Endothelial cell of umbilical vein (primary cell): ENCODE data around the gene TEX26. TPM values are rescaled to one million over a fixed set of nuclear protein-coding genes. Genes with fewer than 3 reads are reported as not detected.

Experiments
- BruUV-seq: library from RNA; stranded (reverse); fragments of 400-500 nt; replicated peaks from 2 replicates; lab custom pipeline; 2021; lab: Mats Ljungman, UMichigan
- CTCF ChIA-PET: fragments of 300-600, 350-600 bp; sonication (Branson Sonifier 250); formaldehyde crosslinking; loops from one replicate; lab custom pipeline; 2021; ENCODE audit warnings: antibody characterized with exemption, inconsistent platforms; lab: Charles Lee
- POLR2A ChIA-PET: fragments of 300-600, 350-600 bp; sonication (Branson Sonifier 250); formaldehyde crosslinking; loops from one replicate; lab custom pipeline; 2021; ENCODE audit warnings: antibody characterized with exemption, inconsistent platforms; lab: Charles Lee
- DNase-seq: peaks from one replicate; pipeline ENCODE4 v3.0.0-alpha.2; 2011; ENCODE audit warnings: low read depth, low spot score
- FAIRE-seq: peaks from 2 replicates; lab custom pipeline; 2011; peaks lifted over from hg19 to GRCh38; lab: Jason Lieb, UNC
- H2AFZ ChIP-seq: 2 replicates; pipeline ENCODE4 v1.6.0; 2012; ENCODE audit warnings: low read depth, low read length, control low read depth, inconsistent platforms
- H3K27ac ChIP-seq: 2 replicates; pipeline ENCODE4 v1.5.1; 2011; ENCODE audit warnings: low read depth, mild to moderate bottlenecking, control low read depth, low read length, moderate library complexity; ENCODE audit not compliant: insufficient read depth
- H3K27me3 ChIP-seq, 2 experiments: 2 replicates each; pipeline versions ENCODE4 v1.6.0 to v1.6.1; 2011; ENCODE audit warnings: low read length in 2 of 2, mixed read lengths in 1 of 2; ENCODE audit not compliant: control insufficient read depth in 2 of 2, insufficient read depth in 2 of 2
- H3K36me3 ChIP-seq, 2 experiments: 2 replicates in 1 of 2; 3 replicates in 1 of 2; pipeline ENCODE4 v1.5.1; 2011; ENCODE audit warnings: low read length in 2 of 2, mild to moderate bottlenecking in 1 of 2, moderate library complexity in 1 of 2; ENCODE audit not compliant: control insufficient read depth in 2 of 2, insufficient read depth in 2 of 2; ENCODE audit errors: extremely low read depth in 1 of 2
- H3K4me1 ChIP-seq: 3 replicates; pipeline ENCODE4 v1.5.1; 2011; ENCODE audit warnings: mild to moderate bottlenecking, low read length; ENCODE audit not compliant: control insufficient read depth, insufficient read depth; ENCODE audit errors: extremely low read depth
- H3K4me2 ChIP-seq: 2 replicates; pipeline ENCODE4 v1.6.1; 2011; ENCODE audit warnings: low read length, control low read depth, mixed read lengths; ENCODE audit not compliant: insufficient read depth
- H3K4me3 ChIP-seq, 3 experiments: fragments of 200-600 bp in 1 of 3; sonication (generic), shearing (Covaris generic) in 1 of 3; replicated peaks in 1 of 3; 2 replicates each; pipeline ENCODE4 v1.5.1; 2011 to 2016; ENCODE audit warnings: control low read depth in 3 of 3, low read length in 3 of 3, mild to moderate bottlenecking in 2 of 3, inconsistent platforms in 1 of 3, low read depth in 1 of 3, moderate library complexity in 1 of 3; ENCODE audit not compliant: insufficient read depth in 1 of 3
- H3K79me2 ChIP-seq: 2 replicates; pipeline ENCODE4 v1.6.0; 2012; ENCODE audit warnings: low read length, inconsistent platforms; ENCODE audit not compliant: control insufficient read depth, insufficient read depth
- H3K9ac ChIP-seq: replicated peaks from 2 replicates; pipeline ENCODE3; 2011; ENCODE audit warnings: low read length, control low read depth; ENCODE audit not compliant: insufficient read depth; ENCODE audit errors: extremely low read depth
- H3K9me1 ChIP-seq: replicated peaks from 3 replicates; pipeline ENCODE4 v1.6.0; 2011; ENCODE audit warnings: mild to moderate bottlenecking, low read length; ENCODE audit not compliant: control insufficient read depth, insufficient read depth; ENCODE audit errors: extremely low read depth
- H3K9me3 ChIP-seq: replicated peaks from 2 replicates; pipeline ENCODE4 v1.5.1; 2012; ENCODE audit warnings: low read length, inconsistent platforms; ENCODE audit not compliant: control insufficient read depth, insufficient read depth
- H4K20me1 ChIP-seq: replicated peaks from 2 replicates; pipeline ENCODE3; 2011; ENCODE audit warnings: mild to moderate bottlenecking, low read length; ENCODE audit not compliant: control insufficient read depth, insufficient read depth; ENCODE audit errors: extremely low read depth
- CTCF ChIP-seq, 2 donors: IDR thresholded peaks; 1 replicate in 1 of 2; 2 replicates in 1 of 2; pipeline ENCODE4 v1.5.1; 2011; ENCODE audit warnings: low read length in 2 of 2, mild to moderate bottlenecking in 2 of 2, moderate library complexity in 2 of 2, control low read depth in 1 of 2, inconsistent platforms in 1 of 2, low read depth in 1 of 2; ENCODE audit not compliant: insufficient read depth in 1 of 2; ENCODE audit errors: extremely low read depth in 1 of 2
- EZH2 ChIP-seq: IDR thresholded peaks from 2 replicates; pipeline ENCODE4 v1.6.1; 2012; ENCODE audit warnings: borderline replicate concordance, low read depth, mild to moderate bottlenecking, moderate library complexity, low read length, inconsistent platforms; ENCODE audit not compliant: severe bottlenecking
- FOS ChIP-seq: IDR thresholded peaks from 2 replicates; pipeline ENCODE4 v1.6.1; 2011; ENCODE audit warnings: mild to moderate bottlenecking, low read length, moderate library complexity, borderline replicate concordance; ENCODE audit not compliant: insufficient read depth
- GATA2 ChIP-seq: IDR thresholded peaks from 2 replicates; pipeline ENCODE4 v1.7.0; 2011; ENCODE audit warnings: low read depth, mild to moderate bottlenecking, moderate library complexity, mixed read lengths, low read length; ENCODE audit not compliant: insufficient read length, insufficient read depth
- JUN ChIP-seq: IDR thresholded peaks from 2 replicates; pipeline ENCODE4 v1.6.1; 2011; ENCODE audit warnings: borderline replicate concordance, low read depth; ENCODE audit not compliant: insufficient read length, insufficient read depth
- MYC ChIP-seq: IDR thresholded peaks from one replicate; pipeline ENCODE4 v1.6.1; 2011; ENCODE audit warnings: mild to moderate bottlenecking, low read depth, low read length
- POLR2AphosphoS5 ChIP-seq: IDR thresholded peaks from 2 replicates; pipeline ENCODE4 v1.6.1; 2012; ENCODE audit warnings: low read depth, mild to moderate bottlenecking, control low read depth, low read length, moderate library complexity; ENCODE audit not compliant: insufficient read depth
- dilution Hi-C: fragments of 300-500 bp; cut with MboI; formaldehyde crosslinking; loops from one replicate; pipeline ENCODE4 v1.15.0; 2019; ENCODE audit warnings: low sequenced_read_pairs; ENCODE audit not compliant: extremely low pct_ligation_motif_present
- intact Hi-C: fragments of 100-400 bp; cut with micrococcal nuclease; formaldehyde crosslinking; loops from one replicate; pipeline ENCODE4 v1.10.0; 2022
- polyA plus RNA-seq, 4 experiments: library from polyadenylated mRNA; depleted of rRNA in 3 of 4; stranded (reverse) in 3 of 4; unstranded in 1 of 4; fragments of >200 nt; gene quantifications; 2 replicates each; pipeline versions ENCODE4 v1.2.1 to v1.2.3, GENCODE V29; 2011 to 2012; ENCODE audit warnings: missing spikeins in 1 of 4
- total RNA-seq: library from RNA; stranded (reverse); gene quantifications from 2 replicates; pipeline ENCODE4 v1.2.3, GENCODE V29; 2021
- TF ChIP-seq, protein P1 (sequence below): IDR thresholded peaks from 2 replicates; pipeline ENCODE4 v1.6.1; 2011; ENCODE audit not compliant: insufficient read depth, insufficient read length

Gene TEX26
- total and polyA plus RNA-seq, 2 donors (not counting 3 experiments of a cell fraction or from before 2014, with no cell fraction given): not detected

DNA sequence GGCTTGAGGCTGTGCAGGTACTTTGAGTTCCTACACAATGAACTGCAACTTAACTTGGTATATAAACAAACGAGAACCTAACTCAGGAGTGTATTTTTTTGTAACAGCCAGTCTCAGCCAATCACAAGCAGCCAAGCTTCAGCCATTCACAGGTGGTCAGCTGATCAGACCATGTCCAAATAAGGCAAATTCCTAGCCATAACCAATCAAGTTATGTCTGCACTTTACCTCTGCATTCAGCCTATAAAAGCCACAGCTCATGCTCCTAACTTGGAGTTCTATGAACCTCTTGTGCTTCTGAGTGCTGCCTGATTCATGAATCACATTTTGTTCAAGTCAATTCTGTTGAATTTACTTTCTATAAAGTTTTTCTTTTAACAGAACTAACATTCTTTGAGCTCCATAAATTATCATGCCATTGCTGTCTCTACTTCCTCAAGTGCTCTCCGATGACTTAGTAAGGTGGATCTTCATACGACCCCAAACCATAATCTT lies 43.2 kb upstream of the TEX26 start:
- POLR2A ChIA-PET: no interaction called here
- TF ChIP-seq, protein P1, sequence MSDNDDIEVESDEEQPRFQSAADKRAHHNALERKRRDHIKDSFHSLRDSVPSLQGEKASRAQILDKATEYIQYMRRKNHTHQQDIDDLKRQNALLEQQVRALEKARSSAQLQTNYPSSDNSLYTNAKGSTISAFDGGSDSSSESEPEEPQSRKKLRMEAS: no peak
- TF ChIP-seq FOS (no peak), JUN (no peak), GATA2 (no peak), POLR2AphosphoS5 (no peak), EZH2 (no peak), MYC (no peak)
- H3K4me2 ChIP-seq: no peak overlapping the region
- intact Hi-C loops: no loop called here
- H3K9me1 ChIP-seq: no peaks in the 10 kb centered on the region
- H3K27ac ChIP-seq: no peak overlapping the region
- H3K36me3 ChIP-seq: no peaks in the 10 kb centered on the region
- dilution Hi-C loops: no loop called here
- H3K4me1 ChIP-seq: no peaks in the 10 kb centered on the region
- H3K9me3 ChIP-seq: no peaks in the 10 kb centered on the region
- CTCF ChIA-PET: no interaction called here
- DNase-seq (no peak), FAIRE-seq (no peak)
- H2AFZ ChIP-seq: no peak overlapping the region
- no peak overlapping the region for H3K4me3 ChIP-seq
- H4K20me1 ChIP-seq: no peaks in the 10 kb centered on the region
- peaks cover 0 to 4% of the 10 kb centered on the region in 2 experiments for H3K27me3 ChIP-seq
- no TSS peak for BruUV-seq
- no peaks in the 10 kb centered on the region for H3K79me2 ChIP-seq
- no peak overlapping the region for H3K9ac ChIP-seq

DNA sequence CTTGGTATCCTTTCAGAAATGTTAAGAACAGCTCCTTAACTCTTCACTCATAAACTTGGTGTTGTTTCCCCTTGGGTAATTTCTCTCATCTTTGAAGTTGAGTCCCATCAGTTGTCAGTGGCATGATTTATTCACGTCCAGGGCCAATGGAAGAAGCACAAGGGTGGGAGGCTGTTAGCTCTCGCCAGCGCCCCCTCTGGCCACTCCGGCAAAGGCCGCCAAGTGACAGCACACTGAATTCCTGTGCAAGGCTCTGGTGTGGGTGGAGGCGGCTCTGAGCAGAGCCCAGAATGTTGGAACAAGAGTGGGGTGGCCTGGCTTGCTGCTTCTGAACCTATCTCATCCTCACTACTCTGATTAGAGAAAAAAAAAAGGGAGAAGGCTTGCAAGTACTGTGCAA lies 39.5 kb upstream of the TEX26 start:
- FAIRE-seq (no peak), DNase-seq (no peak)
- H3K9me1 ChIP-seq: no peaks in the 10 kb centered on the region
- no peak overlapping the region for H3K27ac ChIP-seq
- H3K9ac ChIP-seq: no peak overlapping the region
- no peaks in the 10 kb centered on the region for H3K9me3 ChIP-seq
- CTCF ChIA-PET: interaction anchor here (0.8 to 2.0 kb wide), 10 partner anchors 11 to 118 kb away, joined by 3 to 7 read pairs (median 4); no protein-coding TSS in a partner anchor
- H4K20me1 ChIP-seq: no peaks in the 10 kb centered on the region
- no peak for TF ChIP-seq GATA2
- peak; percentile 47 to 51 for TF ChIP-seq CTCF (IDR thresholded peaks at IDR 0.05; ENCODE audit: extremely low read depth in 1 of 2, insufficient read depth in 1 of 2, low read depth in 1 of 2, low read length in 2 of 2)
- no peak for TF ChIP-seq FOS
- TF ChIP-seq EZH2: no peak
- dilution Hi-C loops (no loop called here), intact Hi-C loops (no loop called here)
- no peaks in the 10 kb centered on the region for H3K36me3 ChIP-seq
- POLR2A ChIA-PET: no interaction called here
- H3K4me3 ChIP-seq: no peak overlapping the region
- H2AFZ ChIP-seq: no peak overlapping the region
- H3K4me1 ChIP-seq: peaks cover 12% of the 10 kb centered on the region
- no peak overlapping the region for H3K4me2 ChIP-seq
- H3K27me3 ChIP-seq: no peaks in the 10 kb centered on the region
- H3K79me2 ChIP-seq: no peaks in the 10 kb centered on the region
- BruUV-seq: no TSS peak
